Ovary (tissue), 9 donors: ENCODE data around the gene VEGFB. TPM values are rescaled to one million over a fixed set of nuclear protein-coding genes. Genes with fewer than 3 reads are reported as not detected.
"Not testable (repeated sequence)": the region's sequence is repeated elsewhere in the genome, so short reads cannot be mapped to it uniquely, and the experiment has no call there.

ENCODE experiments used
- DNase-seq, 5 donors: peaks; one replicate each; pipeline ENCODE4 v3.0.0-alpha.2; 2019 to 2020
- H3K27ac ChIP-seq, 2 donors: fragments of 200-600 bp; one replicate each; pipeline versions ENCODE4 v1.5.1 to v1.8.0; 2019 to 2022
- H3K27me3 ChIP-seq: fragments of 200-600 bp; one replicate; pipeline ENCODE4 v1.8.0; 2022
- H3K36me3 ChIP-seq: fragments of 200-600 bp; sonication (generic); one replicate; pipeline ENCODE4 v1.5.1; 2019
- H3K4me1 ChIP-seq: one replicate; pipeline ENCODE4 v1.8.1; 2013; ENCODE audit warnings: mild to moderate bottlenecking, moderate library complexity; ENCODE audit not compliant: insufficient read depth
- H3K4me3 ChIP-seq: fragments of 200-600 bp; sonication (generic); one replicate; pipeline ENCODE4 v1.5.1; 2017
- H3K9me3 ChIP-seq, 2 donors: fragments of 200-600 bp in 1 of 2; sonication (generic) in 1 of 2; one replicate each; pipeline versions ENCODE4 v1.5.1 to v1.8.1; 2013 to 2019; ENCODE audit warnings: mild to moderate bottlenecking in 1 of 2, moderate library complexity in 1 of 2
- CTCF ChIP-seq, 3 donors: fragments of 450-650 bp in 2 of 3; fragments of 200-600 bp in 1 of 3; IDR thresholded peaks; one replicate each; pipeline versions ENCODE4 v1.5.1 to v1.8.0; 2016 to 2022; ENCODE audit warnings: antibody characterized with exemption in 3 of 3, mild to moderate bottlenecking in 1 of 3
- EP300 ChIP-seq: sonication (generic); formaldehyde crosslinking; IDR thresholded peaks from one replicate; pipeline ENCODE4 v1.6.1; 2017; ENCODE audit warnings: antibody characterized with exemption
- POLR2A ChIP-seq: fragments of 450-650 bp; IDR thresholded peaks from one replicate; pipeline ENCODE4 v1.6.1; 2017; ENCODE audit warnings: antibody characterized with exemption, mild to moderate bottlenecking, moderate library complexity
- WGBS, 3 donors: extraction: QIAGEN DNeasy Blood & Tissue Kit in 1 of 3; methylation state at CpG; one replicate each; pipeline versions ENCODE4 v1.1.5 to v1.1.7; 2013 to 2017; 5-methylcytosine and 5-hydroxymethylcytosine counted together
- intact Hi-C, 4 donors: fragments of 100-400 bp; cut with DNase I; formaldehyde crosslinking; loops; one replicate each; pipeline versions ENCODE4 v1.11.0 to v1.15.1; 2022 to 2023
- polyA plus RNA-seq, 2 donors: library from polyadenylated mRNA; stranded (reverse); fragments of 200-250 nt in 1 of 2; fragments of 350-450 nt in 1 of 2; fragmentation: Illumina TruSeq in 1 of 2; extraction: RNeasy Lipid Tissue Mini Kit (QIAGEN cat#74804) in 1 of 2; gene quantifications; one replicate each; pipeline ENCODE4 v1.2.3, GENCODE V29; 2013 to 2014
- total RNA-seq, 7 donors: library from RNA; depleted of rRNA in 2 of 7; stranded (reverse); fragments of >200 nt in 2 of 7; fragmentation: NEBNext Ultra II Directional in 3 of 7; extraction: Animal tissue kit (Norgen Biotek cat#: 25700) in 3 of 7; gene quantifications; one replicate each; pipeline versions ENCODE4 v1.1.0 to v1.2.4, GENCODE V29; 2016 to 2023
- donor health status: DM: no; HTN: no; CAD: no; lungs with moderate emphysema.
- donor health status: DM: no; HTN: no; CAD: no.
- donor health status: Bipolar disorder and iron deficiency.
- donor health status: DM: yes; HTN: yes; CAD: no.
- donor health status: DM: no; HTN: no; CAD: no.
- donor health status: DM: yes; HTN: yes; CAD: no.

The VEGFB gene
- total and polyA plus RNA-seq, 9 donors: 27.4 to 164 (median 124) TPM

DNA sequence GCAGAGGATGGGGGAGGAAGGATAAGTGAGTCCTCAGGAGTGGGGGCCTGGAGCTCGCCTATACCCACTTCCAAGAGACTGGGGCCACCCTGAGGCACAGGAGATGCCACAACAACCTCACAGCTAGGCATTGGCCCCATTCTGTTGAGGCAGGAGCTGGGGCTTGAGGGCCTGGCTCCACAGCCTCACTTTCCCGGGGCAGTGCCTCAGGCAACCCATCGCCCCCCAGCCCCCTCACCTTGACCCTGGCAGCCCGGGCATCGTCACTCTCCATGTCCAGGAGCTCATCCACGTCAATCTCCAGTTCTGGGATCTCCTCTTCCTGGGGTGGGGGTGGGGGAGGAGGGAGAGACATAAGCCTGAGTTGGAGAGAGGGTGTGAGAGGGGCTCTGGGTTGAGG lies 10.6 kb downstream of the VEGFB start:
- Histone ChIP-seq H3K27me3 (no peaks in the 10 kb centered on the region), H3K27ac (peak overlapping the region; percentile 41 to 60), H3K9me3 (no peaks in the 10 kb centered on the region), H3K4me1 (peaks cover 14% of the 10 kb centered on the region), H3K4me3 (no peak overlapping the region), H3K36me3 (no peaks in the 10 kb centered on the region)
- intact Hi-C loops: loop anchor here in 1 of 4 donors (5.0 kb wide), 1 partner anchor 62 kb away; the partner anchor contains the start of gene ESRRA
- TF ChIP-seq EP300: no peak
- no peak for TF ChIP-seq CTCF (IDR thresholded peaks at IDR 0.05)
- no peak for TF ChIP-seq POLR2A
- WGBS, 3 donors: 14 to 21% (median 18%) methylated on average over 5 to 6 of the region's 6 CpGs
- DNase-seq: no peak

DNA sequence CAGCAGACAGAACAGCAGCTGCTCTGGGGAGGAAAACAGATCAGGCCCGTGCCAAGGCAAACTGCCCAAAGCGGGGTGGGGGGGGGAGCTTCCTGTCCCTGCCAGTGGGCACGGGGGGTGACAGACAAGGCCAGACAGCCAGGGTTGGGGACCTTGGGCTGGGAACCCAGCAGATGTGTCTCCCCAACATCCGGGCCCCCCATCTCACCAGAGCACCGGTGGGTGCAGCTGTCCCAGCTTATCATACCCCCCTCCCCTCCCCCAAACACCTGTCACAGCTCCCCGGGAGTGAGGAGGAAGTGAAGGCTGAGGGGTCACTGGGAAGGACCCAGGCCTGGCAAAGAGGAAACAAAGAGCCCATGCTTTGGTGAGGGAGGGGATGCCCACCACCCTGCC lies 11.0 kb downstream of the VEGFB start:
- TF ChIP-seq CTCF (IDR thresholded peaks at IDR 0.05) (no peak), POLR2A (no peak), EP300 (no peak)
- Histone ChIP-seq H3K4me3 (peak overlapping the region; percentile 64), H3K27ac (peak overlapping the region; percentile 41 to 60), H3K9me3 (no peaks in the 10 kb centered on the region), H3K4me1 (peaks cover 12% of the 10 kb centered on the region), H3K36me3 (no peaks in the 10 kb centered on the region), H3K27me3 (no peaks in the 10 kb centered on the region)
- intact Hi-C loops: no loop called here
- WGBS, 3 donors: 4 to 7% (median 6%) methylated on average over 6 of the region's 6 CpGs
- peak; percentile 57 to 77 (median 70) for DNase-seq

GRCh38 chr11:64245797-64246620 lies 11.6 kb downstream of the VEGFB start:
- Histone ChIP-seq H3K4me1 (peaks cover 16% of the 10 kb centered on the region), H3K27ac (peak overlapping the region; percentile 41 to 60), H3K27me3 (no peaks in the 10 kb centered on the region), H3K9me3 (no peaks in the 10 kb centered on the region), H3K4me3 (peak overlapping the region; percentile 64), H3K36me3 (no peaks in the 10 kb centered on the region)
- peak; percentile 73 to 78 (median 73) for DNase-seq
- WGBS, 3 donors: 1 to 2% (median 1%) methylated on average over 37 to 46 of the region's 46 CpGs
- intact Hi-C loops: no loop called here
- TF ChIP-seq EP300 (no peak), POLR2A (no peak), CTCF (IDR thresholded peaks at IDR 0.05) (no peak)

DNA sequence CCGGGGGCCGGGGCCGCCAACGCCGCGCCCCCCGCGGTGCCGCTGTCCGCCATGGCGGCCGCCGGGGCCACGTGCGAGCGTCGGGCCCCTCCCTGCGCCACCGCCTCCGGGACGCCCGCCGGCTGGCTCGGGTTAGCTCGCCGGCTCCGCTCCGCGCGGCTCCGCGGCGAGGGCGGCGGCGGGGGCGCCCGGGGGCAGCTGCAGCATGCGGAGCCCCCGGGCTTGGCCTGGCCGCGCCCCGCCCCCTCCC lies 12.2 kb downstream of the VEGFB start:
- H3K36me3 ChIP-seq, DNase-seq, H3K9me3 ChIP-seq, intact Hi-C loops, H3K27ac ChIP-seq, H3K27me3 ChIP-seq: not testable (repeated sequence)
- Histone ChIP-seq H3K4me3 (peak overlapping the region; percentile 64), H3K4me1 (peaks cover 16% of the 10 kb centered on the region)
- 0 to 3% (median 0%) methylated on average over 11 to 41 of the region's 43 CpGs for WGBS, 3 donors
